HCT116 (cell line): ENCODE measurements around the gene RNF222. TPM values are rescaled to one million over a fixed set of nuclear protein-coding genes. Genes with fewer than 3 reads are reported as not detected.

ENCODE experiments used
- ATF3 ChIP-seq: IDR thresholded peaks from 2 replicates; pipeline ENCODE4 v1.6.1; 2012
- CEBPB ChIP-seq: IDR thresholded peaks from 2 replicates; pipeline ENCODE4 v1.6.1; 2012; ENCODE audit warnings: low read depth
- CTCF ChIP-seq, 3 experiments: fragments of 200-600 bp in 1 of 3; sonication (generic) in 1 of 3; IDR thresholded peaks in 2 of 3; conservative IDR thresholded peaks in 1 of 3; 2 replicates each; pipeline ENCODE4 v1.5.1; 2012 to 2017; ENCODE audit warnings: low read depth in 2 of 3, low read length in 2 of 3, antibody characterized with exemption in 1 of 3, borderline replicate concordance in 1 of 3, control low read depth in 1 of 3, mild to moderate bottlenecking in 1 of 3, mixed read lengths in 1 of 3, mixed run types in 1 of 3, moderate library complexity in 1 of 3; ENCODE audit not compliant: insufficient read depth in 1 of 3
- EZH2phosphoT487 ChIP-seq: fragments of 200-600 bp; IDR thresholded peaks from 2 replicates; pipeline ENCODE4 v1.6.1; 2018; ENCODE audit warnings: antibody characterized with exemption, borderline replicate concordance
- total RNA-seq: library from RNA; stranded (reverse); gene quantifications from one replicate; pipeline ENCODE4 v1.2.1, GENCODE V29; 2021; ENCODE audit not compliant: unreplicated experiment
- TF ChIP-seq, protein P1 (sequence below): IDR thresholded peaks from 2 replicates; pipeline ENCODE4 v1.6.1; 2011; ENCODE audit warnings: mild to moderate bottlenecking, low read length, moderate library complexity; ENCODE audit not compliant: insufficient replicate concordance; ENCODE audit errors: extremely low read depth

The RNF222 gene
- total RNA-seq, 1 experiment from 2014 or later = not detected

DNA sequence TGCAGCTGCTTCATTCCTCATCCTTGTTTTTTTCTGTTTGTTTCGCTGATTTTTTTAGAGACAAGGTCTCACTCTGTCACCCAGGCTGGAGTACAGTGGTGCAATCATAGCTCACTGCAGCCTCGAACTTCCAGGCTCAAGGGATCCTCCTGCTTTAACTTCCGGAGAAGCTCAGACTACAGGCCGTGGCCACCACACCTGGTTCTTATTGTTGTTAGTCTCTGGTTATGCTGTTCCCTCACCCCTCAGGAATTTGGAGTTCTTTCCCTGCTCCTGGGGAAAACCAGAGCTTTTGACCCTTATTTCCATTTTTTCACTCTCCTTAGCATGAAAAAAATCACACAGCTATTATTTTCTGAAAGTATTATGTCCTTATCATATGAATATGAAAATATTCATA lies 56.2 kb downstream of the RNF222 start (continued):
- TF ChIP-seq, protein P1, sequence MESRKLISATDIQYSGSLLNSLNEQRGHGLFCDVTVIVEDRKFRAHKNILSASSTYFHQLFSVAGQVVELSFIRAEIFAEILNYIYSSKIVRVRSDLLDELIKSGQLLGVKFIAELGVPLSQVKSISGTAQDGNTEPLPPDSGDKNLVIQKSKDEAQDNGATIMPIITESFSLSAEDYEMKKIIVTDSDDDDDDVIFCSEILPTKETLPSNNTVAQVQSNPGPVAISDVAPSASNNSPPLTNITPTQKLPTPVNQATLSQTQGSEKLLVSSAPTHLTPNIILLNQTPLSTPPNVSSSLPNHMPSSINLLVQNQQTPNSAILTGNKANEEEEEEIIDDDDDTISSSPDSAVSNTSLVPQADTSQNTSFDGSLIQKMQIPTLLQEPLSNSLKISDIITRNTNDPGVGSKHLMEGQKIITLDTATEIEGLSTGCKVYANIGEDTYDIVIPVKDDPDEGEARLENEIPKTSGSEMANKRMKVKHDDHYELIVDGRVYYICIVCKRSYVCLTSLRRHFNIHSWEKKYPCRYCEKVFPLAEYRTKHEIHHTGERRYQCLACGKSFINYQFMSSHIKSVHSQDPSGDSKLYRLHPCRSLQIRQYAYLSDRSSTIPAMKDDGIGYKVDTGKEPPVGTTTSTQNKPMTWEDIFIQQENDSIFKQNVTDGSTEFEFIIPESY = no peak
- TF ChIP-seq CTCF (IDR thresholded peaks at IDR 0.05 in 2 of 3, conservative IDR thresholded peaks at IDR 0.05 in 1 of 3; ENCODE audit: borderline replicate concordance in 1 of 3, insufficient read depth in 1 of 3, low read depth in 2 of 3, low read length in 2 of 3) = no peak
- no peak for TF ChIP-seq ATF3
- TF ChIP-seq EZH2phosphoT487 = no peak
- no peak for TF ChIP-seq CEBPB

Other genes starting within 250 kb of the RNF222 start
- 87.6 TPM for gene PER1, start 245.4 kb downstream of the RNF222 start, total RNA-seq
- 35.9 TPM for gene VAMP2, start 234.9 kb downstream of the RNF222 start, total RNA-seq
- gene TMEM107, start 221.4 kb downstream of the RNF222 start, total RNA-seq = 30.1 TPM
- gene BORCS6, start 207.6 kb downstream of the RNF222 start, total RNA-seq = 6.4 TPM
- gene AURKB, start 187.3 kb downstream of the RNF222 start, total RNA-seq = 141 TPM
- gene CTC1, start 149.8 kb downstream of the RNF222 start, total RNA-seq = 80.4 TPM
- gene PFAS, start 148.5 kb downstream of the RNF222 start, total RNA-seq = 80.6 TPM
- gene RANGRF, start 109.2 kb downstream of the RNF222 start, total RNA-seq = 33.2 TPM
- gene SLC25A35, start 102.4 kb downstream of the RNF222 start, total RNA-seq = 4.7 TPM
- not detected for gene ARHGEF15, start 87.6 kb downstream of the RNF222 start, total RNA-seq
- gene ODF4, start 58.0 kb downstream of the RNF222 start, total RNA-seq = not detected
- 2,603 TPM for gene RPL26, start 14.6 kb downstream of the RNF222 start, total RNA-seq
- 39.2 TPM for gene NDEL1, start 38.1 kb upstream of the RNF222 start, total RNA-seq
- 39.2 TPM for gene MYH10, start 232.9 kb upstream of the RNF222 start, total RNA-seq